GM13976 (cell line): ENCODE measurements around the gene EPB41L4A.

Experiments
- DNase-seq: peaks from one replicate; pipeline ENCODE4 v3.0.0; 2012; ENCODE audit warnings: low spot score
- in situ Hi-C: fragments of 300-500 bp; cut with MboI; formaldehyde crosslinking; loops from one replicate; pipeline ENCODE4 v1.12.0; 2022; ENCODE audit warnings: low sequenced_read_pairs, mixed read lengths, inconsistent platforms; ENCODE audit not compliant: unreplicated experiment
- TF ChIP-seq, protein P1 (sequence below): IDR thresholded peaks from 2 replicates; pipeline ENCODE4 v1.5.1; 2012; ENCODE audit warnings: borderline replicate concordance, mild to moderate bottlenecking; ENCODE audit not compliant: insufficient read depth; ENCODE audit errors: extremely low read depth, missing control alignments, control extremely low read depth

EPB41L4A gene

DNA sequence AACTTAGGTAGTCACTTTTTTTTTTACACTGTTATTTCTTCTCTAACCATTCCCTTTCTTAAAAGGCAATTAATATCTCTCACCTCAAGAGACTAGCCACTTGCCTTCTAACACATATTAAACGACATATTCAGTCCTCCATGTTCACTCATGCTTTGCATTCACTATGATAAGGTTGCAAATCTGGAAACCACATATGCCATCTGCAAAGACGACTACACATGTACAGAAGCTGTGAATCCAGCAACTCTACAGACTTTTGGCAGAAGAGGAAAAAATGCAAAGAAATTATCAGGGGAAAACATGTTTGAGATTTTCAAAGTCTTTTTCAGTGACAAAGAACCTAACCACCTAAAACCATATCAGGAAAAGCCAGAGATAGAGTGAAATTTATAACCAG is 112.1 kb downstream of the EPB41L4A start:
- in situ Hi-C loops = no loop called here
- TF ChIP-seq, protein P1, sequence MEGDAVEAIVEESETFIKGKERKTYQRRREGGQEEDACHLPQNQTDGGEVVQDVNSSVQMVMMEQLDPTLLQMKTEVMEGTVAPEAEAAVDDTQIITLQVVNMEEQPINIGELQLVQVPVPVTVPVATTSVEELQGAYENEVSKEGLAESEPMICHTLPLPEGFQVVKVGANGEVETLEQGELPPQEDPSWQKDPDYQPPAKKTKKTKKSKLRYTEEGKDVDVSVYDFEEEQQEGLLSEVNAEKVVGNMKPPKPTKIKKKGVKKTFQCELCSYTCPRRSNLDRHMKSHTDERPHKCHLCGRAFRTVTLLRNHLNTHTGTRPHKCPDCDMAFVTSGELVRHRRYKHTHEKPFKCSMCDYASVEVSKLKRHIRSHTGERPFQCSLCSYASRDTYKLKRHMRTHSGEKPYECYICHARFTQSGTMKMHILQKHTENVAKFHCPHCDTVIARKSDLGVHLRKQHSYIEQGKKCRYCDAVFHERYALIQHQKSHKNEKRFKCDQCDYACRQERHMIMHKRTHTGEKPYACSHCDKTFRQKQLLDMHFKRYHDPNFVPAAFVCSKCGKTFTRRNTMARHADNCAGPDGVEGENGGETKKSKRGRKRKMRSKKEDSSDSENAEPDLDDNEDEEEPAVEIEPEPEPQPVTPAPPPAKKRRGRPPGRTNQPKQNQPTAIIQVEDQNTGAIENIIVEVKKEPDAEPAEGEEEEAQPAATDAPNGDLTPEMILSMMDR = no peak
- DNase-seq = no peak

DNA sequence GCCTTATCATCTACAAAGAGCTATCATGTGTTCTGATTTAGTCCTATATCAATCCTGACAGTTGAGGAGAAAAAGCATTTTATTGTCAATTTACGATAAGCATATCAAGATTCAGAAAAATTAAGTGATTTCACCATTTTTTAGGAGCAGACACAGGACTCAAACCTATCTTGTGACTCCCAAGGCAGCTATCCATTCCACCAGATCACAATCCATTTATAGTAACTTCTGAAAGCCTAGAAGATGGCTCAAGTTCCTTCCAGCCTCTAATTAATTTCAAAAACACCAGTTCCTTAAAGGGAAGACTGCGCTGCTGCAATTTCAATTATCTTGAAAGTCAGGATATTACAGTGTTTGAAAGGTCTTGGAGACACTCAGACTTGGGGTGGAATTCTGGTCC is 114.3 kb downstream of the EPB41L4A start:
- TF ChIP-seq, protein P1 = no peak
- DNase-seq = no peak
- in situ Hi-C loops = no loop called here

DNA sequence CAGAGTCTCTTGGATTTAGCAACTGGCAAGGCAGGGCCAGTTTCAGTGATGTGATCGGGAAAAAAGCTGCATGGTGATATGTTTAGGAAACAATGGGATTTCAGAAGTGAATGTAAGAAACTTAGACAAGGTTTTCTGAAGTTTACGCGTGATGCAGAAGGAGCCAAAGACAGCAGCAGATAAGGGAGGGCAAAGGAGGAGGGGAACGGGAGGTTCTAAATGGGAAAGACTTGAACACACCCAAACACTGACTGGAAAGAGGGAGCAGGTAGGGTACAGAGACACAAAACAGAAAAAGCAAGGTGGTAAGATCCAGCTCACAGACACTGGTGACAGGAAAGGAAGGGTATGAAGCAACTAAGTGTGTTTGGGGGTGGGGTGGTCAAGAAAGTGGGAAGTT is 115.4 kb downstream of the EPB41L4A start:
- DNase-seq = no peak
- TF ChIP-seq, protein P1 = no peak
- in situ Hi-C loops = no loop called here

DNA sequence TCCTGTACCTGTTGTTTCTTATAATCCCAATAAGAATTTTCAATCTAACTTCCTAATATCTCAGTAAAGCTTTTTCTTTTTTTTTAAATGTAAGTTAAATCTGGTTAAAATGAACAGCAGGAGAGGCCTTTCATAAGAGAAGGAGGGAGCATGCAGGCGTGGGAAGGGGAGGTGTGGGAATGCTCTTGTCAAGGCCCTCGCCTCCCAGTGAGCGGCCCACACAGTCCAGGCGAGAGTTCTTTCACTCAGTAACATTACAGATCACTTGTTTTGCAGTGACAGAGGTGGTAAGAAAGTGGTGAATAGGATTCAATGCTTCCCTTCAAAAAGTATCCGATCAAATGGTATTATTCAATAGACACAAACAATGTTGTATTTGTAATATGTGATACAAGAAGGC is 125.0 kb downstream of the EPB41L4A start:
- in situ Hi-C loops = no loop called here
- TF ChIP-seq, protein P1 = no peak
- no peak for DNase-seq

DNA sequence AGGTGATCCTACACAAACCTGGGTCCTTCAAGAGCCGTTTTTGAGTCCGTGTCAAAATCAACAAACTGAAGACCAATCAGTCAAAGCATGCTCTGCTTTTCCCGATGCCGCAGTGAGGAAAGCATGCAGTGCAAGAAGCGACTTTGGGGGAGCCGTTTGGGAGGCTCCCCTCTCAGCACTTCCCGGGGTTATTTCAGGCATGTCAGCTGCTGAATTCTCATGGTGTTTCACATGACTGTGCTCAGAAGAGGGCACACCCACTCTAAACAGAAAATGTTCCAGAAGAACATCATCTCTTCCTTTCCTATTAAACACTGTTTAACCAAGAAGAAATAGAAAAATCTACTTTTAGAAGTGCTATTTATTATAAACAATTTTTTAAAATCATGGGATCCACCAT is 125.5 kb downstream of the EPB41L4A start:
- DNase-seq = no peak
- TF ChIP-seq, protein P1 = no peak
- in situ Hi-C loops = no loop called here

DNA sequence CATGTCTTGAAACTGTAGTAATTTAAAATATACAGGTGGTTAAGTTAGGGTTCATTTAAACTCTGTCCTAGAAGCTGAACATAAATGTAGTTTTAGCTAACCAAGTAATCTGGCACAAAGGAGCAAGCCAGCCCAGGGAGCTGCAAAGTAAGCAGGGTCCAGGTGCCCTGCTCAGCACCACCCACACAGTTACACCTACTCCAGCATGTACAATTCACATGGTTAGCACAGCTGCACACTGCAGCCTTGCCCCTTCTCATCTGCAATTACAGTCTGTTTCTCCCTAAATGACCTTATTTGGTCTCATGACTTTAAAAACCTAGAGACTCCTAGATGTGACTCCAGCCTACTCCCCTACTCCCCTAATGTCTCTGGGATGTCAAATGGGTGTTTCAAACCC is 128.4 kb downstream of the EPB41L4A start:
- DNase-seq = no peak
- TF ChIP-seq, protein P1 = no peak
- in situ Hi-C loops = no loop called here

DNA sequence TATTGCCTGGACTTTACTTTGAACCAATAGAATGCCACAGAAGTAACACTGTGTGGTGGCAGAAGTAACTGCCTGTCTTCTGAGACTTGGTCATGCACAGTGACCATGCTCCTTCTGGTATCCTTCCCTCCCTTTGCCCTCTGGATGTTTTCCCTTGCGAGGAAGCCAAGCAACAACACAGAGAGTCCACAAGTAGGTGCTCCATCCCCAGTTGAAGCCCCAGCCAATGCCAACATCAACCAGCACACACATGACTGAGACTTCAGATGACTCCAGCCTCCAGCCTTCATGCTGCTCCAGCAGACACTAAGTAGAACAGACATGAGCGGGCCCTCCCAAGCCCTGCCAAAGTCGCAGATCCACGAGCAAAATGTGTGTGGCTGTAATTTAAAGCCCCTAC is 129.6 kb downstream of the EPB41L4A start:
- DNase-seq = no peak
- in situ Hi-C loops = no loop called here
- TF ChIP-seq, protein P1 = no peak
